ENCODE results near the gene SCNN1B. TPM values are rescaled to one million over a fixed set of nuclear protein-coding genes. Genes with fewer than 3 reads are reported as not detected.

Gene SCNN1B
- total and polyA plus RNA-seq, 2 donors (not counting 1 experiment from before 2014, with no cell fraction given) = not detected

DNA sequence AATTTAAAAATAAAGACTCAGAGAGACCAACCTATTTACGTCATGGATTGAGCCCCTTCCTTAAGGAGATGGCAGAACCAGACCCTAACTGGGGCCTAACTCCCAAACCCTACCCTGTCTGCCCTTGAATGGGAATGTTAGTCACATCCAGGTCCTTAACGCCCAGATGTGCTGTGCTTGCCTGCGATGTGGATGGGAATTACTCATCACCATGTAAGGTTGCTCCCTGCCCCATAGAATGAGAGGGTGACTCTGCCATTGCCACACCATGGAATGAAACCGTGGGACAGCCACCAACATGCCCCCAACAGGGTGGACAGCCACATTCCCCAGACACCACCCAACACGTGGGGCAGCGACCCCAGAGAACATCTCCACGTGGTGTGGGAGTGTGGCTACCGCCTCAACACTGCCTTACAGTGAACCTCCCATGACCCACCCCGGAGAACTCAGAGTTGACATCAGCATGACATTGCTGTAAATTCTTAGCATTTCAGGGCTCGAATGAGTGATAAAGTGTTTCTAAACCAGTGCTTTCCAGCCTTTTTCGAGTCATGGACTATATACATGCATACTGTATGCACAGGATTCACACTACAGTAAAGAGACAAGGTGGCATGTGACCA is 31.8 kb downstream of the SCNN1B start:
- Histone ChIP-seq H2AFZ (ENCODE audit: low read length) (no peak overlapping the region), H3K27me3 (ENCODE audit: control insufficient read depth, insufficient read depth, low read length) (no peaks in the 10 kb centered on the region), H3K4me2 (ENCODE audit: extremely low read depth, insufficient read depth, low read length) (no peak overlapping the region), H3K79me2 (ENCODE audit: control insufficient read depth, insufficient read depth, low read length) (no peaks in the 10 kb centered on the region), H4K20me1 (ENCODE audit: control insufficient read depth, extremely low read depth, insufficient read depth, low read length) (no peaks in the 10 kb centered on the region), H3K27ac (ENCODE audit: insufficient read depth, low read length) (no peak overlapping the region), H3K9me3 (ENCODE audit: control insufficient read depth, insufficient read depth, low read depth, low read length) (no peaks in the 10 kb centered on the region), H3K4me3 (replicated peaks in 1 of 4; ENCODE audit: control extremely low read depth in 1 of 4, insufficient read depth in 1 of 4, low read depth in 3 of 4, low read length in 4 of 4) (no peak overlapping the region), H3K9ac (ENCODE audit: insufficient read depth, low read length) (no peak overlapping the region), H3K4me1 (ENCODE audit: control insufficient read depth, extremely low read depth, insufficient read depth, low read length) (no peaks in the 10 kb centered on the region), H3K36me3 (ENCODE audit: control insufficient read depth, insufficient read depth, low read length) (no peaks in the 10 kb centered on the region)
- TF ChIP-seq, protein P1, sequence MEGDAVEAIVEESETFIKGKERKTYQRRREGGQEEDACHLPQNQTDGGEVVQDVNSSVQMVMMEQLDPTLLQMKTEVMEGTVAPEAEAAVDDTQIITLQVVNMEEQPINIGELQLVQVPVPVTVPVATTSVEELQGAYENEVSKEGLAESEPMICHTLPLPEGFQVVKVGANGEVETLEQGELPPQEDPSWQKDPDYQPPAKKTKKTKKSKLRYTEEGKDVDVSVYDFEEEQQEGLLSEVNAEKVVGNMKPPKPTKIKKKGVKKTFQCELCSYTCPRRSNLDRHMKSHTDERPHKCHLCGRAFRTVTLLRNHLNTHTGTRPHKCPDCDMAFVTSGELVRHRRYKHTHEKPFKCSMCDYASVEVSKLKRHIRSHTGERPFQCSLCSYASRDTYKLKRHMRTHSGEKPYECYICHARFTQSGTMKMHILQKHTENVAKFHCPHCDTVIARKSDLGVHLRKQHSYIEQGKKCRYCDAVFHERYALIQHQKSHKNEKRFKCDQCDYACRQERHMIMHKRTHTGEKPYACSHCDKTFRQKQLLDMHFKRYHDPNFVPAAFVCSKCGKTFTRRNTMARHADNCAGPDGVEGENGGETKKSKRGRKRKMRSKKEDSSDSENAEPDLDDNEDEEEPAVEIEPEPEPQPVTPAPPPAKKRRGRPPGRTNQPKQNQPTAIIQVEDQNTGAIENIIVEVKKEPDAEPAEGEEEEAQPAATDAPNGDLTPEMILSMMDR (conservative IDR thresholded peaks at IDR 0.05 in 1 of 2, IDR thresholded peaks at IDR 0.05 in 1 of 2; ENCODE audit: low read depth in 1 of 2, low read length in 2 of 2) = no peak
- no peak for TF ChIP-seq EZH2 (IDR thresholded peaks at IDR 0.05; ENCODE audit: low read length, missing control alignments)
- no peak for DNase-seq (ENCODE audit: low read depth in 2 of 2)

DNA sequence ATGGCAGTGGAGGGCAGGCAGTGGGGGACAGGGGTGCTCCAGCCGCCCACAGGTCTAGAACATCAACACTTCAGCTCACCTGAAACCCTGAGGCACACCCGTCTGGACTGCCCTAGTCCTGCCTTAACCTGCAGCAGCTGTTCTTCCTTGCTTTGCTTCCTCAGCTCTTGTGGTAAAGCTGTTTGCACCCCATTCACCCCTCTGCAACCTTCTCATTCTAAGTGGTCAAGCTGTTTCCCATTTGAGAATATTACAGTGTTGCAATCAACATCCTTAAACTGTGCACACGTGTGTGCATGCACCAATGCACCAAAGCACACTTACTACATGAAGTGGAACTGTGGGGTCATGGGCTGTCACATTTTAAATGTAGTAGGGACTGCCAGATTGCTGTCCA is 32.4 kb downstream of the SCNN1B start:
- no peak overlapping the region for H2AFZ ChIP-seq (ENCODE audit: low read length)
- no peak for DNase-seq (ENCODE audit: low read depth in 2 of 2)
- no peaks in the 10 kb centered on the region for H3K9me3 ChIP-seq (ENCODE audit: control insufficient read depth, insufficient read depth, low read depth, low read length)
- no peaks in the 10 kb centered on the region for H4K20me1 ChIP-seq (ENCODE audit: control insufficient read depth, extremely low read depth, insufficient read depth, low read length)
- H3K36me3 ChIP-seq (ENCODE audit: control insufficient read depth, insufficient read depth, low read length) = no peaks in the 10 kb centered on the region
- no peak overlapping the region for H3K4me2 ChIP-seq (ENCODE audit: extremely low read depth, insufficient read depth, low read length)
- H3K27me3 ChIP-seq (ENCODE audit: control insufficient read depth, insufficient read depth, low read length) = no peaks in the 10 kb centered on the region
- H3K27ac ChIP-seq (ENCODE audit: insufficient read depth, low read length) = no peak overlapping the region
- H3K4me1 ChIP-seq (ENCODE audit: control insufficient read depth, extremely low read depth, insufficient read depth, low read length) = no peaks in the 10 kb centered on the region
- H3K4me3 ChIP-seq (replicated peaks in 1 of 4; ENCODE audit: control extremely low read depth in 1 of 4, insufficient read depth in 1 of 4, low read depth in 3 of 4, low read length in 4 of 4) = no peak overlapping the region
- no peak overlapping the region for H3K9ac ChIP-seq (ENCODE audit: insufficient read depth, low read length)
- no peak for TF ChIP-seq EZH2 (IDR thresholded peaks at IDR 0.05; ENCODE audit: low read length, missing control alignments)
- TF ChIP-seq, protein P1 (conservative IDR thresholded peaks at IDR 0.05 in 1 of 2, IDR thresholded peaks at IDR 0.05 in 1 of 2; ENCODE audit: low read depth in 1 of 2, low read length in 2 of 2) = no peak
- no peaks in the 10 kb centered on the region for H3K79me2 ChIP-seq (ENCODE audit: control insufficient read depth, insufficient read depth, low read length)

DNA sequence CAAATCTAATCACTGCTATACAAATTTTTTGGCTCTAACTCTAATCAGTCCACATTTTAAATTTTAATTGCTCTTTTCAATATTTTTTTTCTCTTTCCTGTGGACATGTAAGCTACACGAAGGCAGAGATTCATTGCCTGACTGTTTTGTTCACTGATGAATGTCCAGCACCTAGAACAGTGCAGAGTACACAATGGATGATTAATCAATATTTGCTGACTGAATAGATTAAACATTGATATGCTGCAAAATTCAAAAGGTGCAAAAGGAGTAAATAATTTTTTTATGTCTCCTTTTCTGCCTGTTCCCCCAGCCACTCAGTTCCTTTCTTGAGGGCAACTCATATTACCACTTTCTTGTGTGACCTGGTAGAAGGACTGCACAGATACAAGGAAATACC is 32.8 kb downstream of the SCNN1B start:
- H2AFZ ChIP-seq (ENCODE audit: low read length) = no peak overlapping the region
- DNase-seq (ENCODE audit: low read depth in 2 of 2) = no peak
- H3K4me3 ChIP-seq (replicated peaks in 1 of 4; ENCODE audit: control extremely low read depth in 1 of 4, insufficient read depth in 1 of 4, low read depth in 3 of 4, low read length in 4 of 4) = no peak overlapping the region
- no peaks in the 10 kb centered on the region for H4K20me1 ChIP-seq (ENCODE audit: control insufficient read depth, extremely low read depth, insufficient read depth, low read length)
- no peak overlapping the region for H3K9ac ChIP-seq (ENCODE audit: insufficient read depth, low read length)
- H3K27ac ChIP-seq (ENCODE audit: insufficient read depth, low read length) = no peak overlapping the region
- no peaks in the 10 kb centered on the region for H3K36me3 ChIP-seq (ENCODE audit: control insufficient read depth, insufficient read depth, low read length)
- no peak overlapping the region for H3K4me2 ChIP-seq (ENCODE audit: extremely low read depth, insufficient read depth, low read length)
- H3K27me3 ChIP-seq (ENCODE audit: control insufficient read depth, insufficient read depth, low read length) = no peaks in the 10 kb centered on the region
- TF ChIP-seq EZH2 (IDR thresholded peaks at IDR 0.05; ENCODE audit: low read length, missing control alignments) = no peak
- TF ChIP-seq, protein P1 (conservative IDR thresholded peaks at IDR 0.05 in 1 of 2, IDR thresholded peaks at IDR 0.05 in 1 of 2; ENCODE audit: low read depth in 1 of 2, low read length in 2 of 2) = no peak
- no peaks in the 10 kb centered on the region for H3K79me2 ChIP-seq (ENCODE audit: control insufficient read depth, insufficient read depth, low read length)
- no peaks in the 10 kb centered on the region for H3K4me1 ChIP-seq (ENCODE audit: control insufficient read depth, extremely low read depth, insufficient read depth, low read length)
- no peaks in the 10 kb centered on the region for H3K9me3 ChIP-seq (ENCODE audit: control insufficient read depth, insufficient read depth, low read depth, low read length)
